Fibroblast of lung (primary cell): ENCODE data around the gene RBM33. TPM values are rescaled to one million over a fixed set of nuclear protein-coding genes. Genes with fewer than 3 reads are reported as not detected.
A peak's percentile ranks its signal among the peaks of the same experiment; 100 is the strongest.

Source experiments
- DNase-seq, 2 donors: peaks; one replicate each; pipeline versions ENCODE4 v3.0.0 to v3.0.0-alpha.2; 2010; ENCODE audit warnings: low read depth in 2 of 2
- H2AFZ ChIP-seq: 2 replicates; pipeline ENCODE4 v1.5.1; 2012; ENCODE audit warnings: low read length, control low read depth, inconsistent platforms
- H3K27ac ChIP-seq: 2 replicates; pipeline ENCODE4 v1.5.1; 2011; ENCODE audit warnings: low read length, control low read depth; ENCODE audit not compliant: insufficient read depth
- H3K27me3 ChIP-seq: 2 replicates; pipeline ENCODE4 v1.5.1; 2011; ENCODE audit warnings: mild to moderate bottlenecking, low read length; ENCODE audit not compliant: control insufficient read depth, insufficient read depth
- H3K36me3 ChIP-seq: 2 replicates; pipeline ENCODE4 v1.5.1; 2011; ENCODE audit warnings: low read length; ENCODE audit not compliant: control insufficient read depth, insufficient read depth
- H3K4me1 ChIP-seq: 2 replicates; pipeline ENCODE4 v1.5.1; 2011; ENCODE audit warnings: low read length; ENCODE audit not compliant: control insufficient read depth, insufficient read depth; ENCODE audit errors: extremely low read depth
- H3K4me2 ChIP-seq: 2 replicates; pipeline ENCODE4 v1.5.1; 2011; ENCODE audit warnings: low read length, control low read depth; ENCODE audit not compliant: insufficient read depth; ENCODE audit errors: extremely low read depth
- H3K4me3 ChIP-seq, 4 experiments: fragments of 200-600 bp in 1 of 4; sonication (generic) in 1 of 4; replicated peaks in 1 of 4; 2 replicates each; pipeline ENCODE4 v1.5.1; 2011 to 2016; ENCODE audit warnings: low read length in 4 of 4, low read depth in 3 of 4, mild to moderate bottlenecking in 3 of 4, control low read depth in 2 of 4, inconsistent platforms in 1 of 4, mixed read lengths in 1 of 4; ENCODE audit not compliant: insufficient read depth in 1 of 4; ENCODE audit errors: control extremely low read depth in 1 of 4
- H3K79me2 ChIP-seq: 2 replicates; pipeline ENCODE4 v1.5.1; 2012; ENCODE audit warnings: mild to moderate bottlenecking, low read length, inconsistent platforms; ENCODE audit not compliant: control insufficient read depth, insufficient read depth
- H3K9ac ChIP-seq: 2 replicates; pipeline ENCODE4 v1.5.1; 2011; ENCODE audit warnings: mild to moderate bottlenecking, low read length, control low read depth; ENCODE audit not compliant: insufficient read depth
- H3K9me3 ChIP-seq: 2 replicates; pipeline ENCODE4 v1.5.1; 2012; ENCODE audit warnings: low read depth, low read length; ENCODE audit not compliant: control insufficient read depth, insufficient read depth
- H4K20me1 ChIP-seq: 2 replicates; pipeline ENCODE4 v1.5.1; 2011; ENCODE audit warnings: low read length; ENCODE audit not compliant: control insufficient read depth, insufficient read depth; ENCODE audit errors: extremely low read depth
- EZH2 ChIP-seq: IDR thresholded peaks from 2 replicates; pipeline ENCODE4 v1.5.1; 2012; ENCODE audit warnings: low read length, control low read depth, mild to moderate bottlenecking; ENCODE audit errors: missing control alignments
- polyA plus RNA-seq, 2 donors: library from polyadenylated mRNA; depleted of rRNA in 1 of 2; stranded (reverse) in 1 of 2; unstranded in 1 of 2; fragments of >200 nt; gene quantifications; 2 replicates each; pipeline ENCODE4 v1.2.1, GENCODE V29; 2011 to 2012; ENCODE audit warnings: missing spikeins in 1 of 2
- total RNA-seq: library from RNA; depleted of rRNA; stranded (reverse); fragments of >200 nt; gene quantifications from 2 replicates; pipeline ENCODE4 v1.2.1, GENCODE V29; 2014
- TF ChIP-seq, protein P1 (sequence below), 2 donors: IDR thresholded peaks in 1 of 2; conservative IDR thresholded peaks in 1 of 2; 1 replicate in 1 of 2; 2 replicates in 1 of 2; pipeline ENCODE4 v1.5.1; 2011 to 2012; ENCODE audit warnings: low read length in 2 of 2, control low read depth in 1 of 2, inconsistent platforms in 1 of 2, low read depth in 1 of 2, mild to moderate bottlenecking in 1 of 2

Gene RBM33
- total and polyA plus RNA-seq, 2 donors (not counting 1 experiment from before 2014, with no cell fraction given) = 6.9 to 33.2 TPM

DNA sequence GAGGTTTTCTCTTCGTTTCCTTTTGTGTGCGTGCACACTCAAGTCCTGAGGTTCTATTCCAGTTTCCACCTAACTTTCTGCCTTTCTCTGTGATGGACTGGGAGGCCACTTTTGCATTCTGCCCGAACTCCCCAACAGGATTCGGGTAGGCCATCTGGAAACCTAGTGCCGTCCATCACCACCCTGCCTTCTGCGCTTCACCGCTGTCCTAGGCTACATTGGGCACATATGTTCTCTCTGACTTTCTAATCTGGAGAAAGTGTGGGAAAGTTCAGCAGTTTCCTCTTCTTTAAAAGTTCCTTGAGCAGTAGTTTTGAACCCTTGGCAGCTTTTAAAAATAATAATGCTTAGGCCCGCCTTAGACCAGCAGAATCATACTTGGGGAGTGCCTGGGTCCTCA lies 121.0 kb downstream of the RBM33 start:
- Histone ChIP-seq H3K27ac (no peak overlapping the region), H3K27me3 (no peaks in the 10 kb centered on the region), H3K9me3 (no peaks in the 10 kb centered on the region), H2AFZ (no peak overlapping the region), H3K4me2 (no peak overlapping the region), H3K9ac (no peak overlapping the region), H3K36me3 (peaks cover 13% of the 10 kb centered on the region), H3K4me1 (no peaks in the 10 kb centered on the region), H4K20me1 (no peaks in the 10 kb centered on the region), H3K79me2 (peaks cover 13% of the 10 kb centered on the region), H3K4me3 (no peak overlapping the region)
- no peak for TF ChIP-seq EZH2
- TF ChIP-seq, protein P1, sequence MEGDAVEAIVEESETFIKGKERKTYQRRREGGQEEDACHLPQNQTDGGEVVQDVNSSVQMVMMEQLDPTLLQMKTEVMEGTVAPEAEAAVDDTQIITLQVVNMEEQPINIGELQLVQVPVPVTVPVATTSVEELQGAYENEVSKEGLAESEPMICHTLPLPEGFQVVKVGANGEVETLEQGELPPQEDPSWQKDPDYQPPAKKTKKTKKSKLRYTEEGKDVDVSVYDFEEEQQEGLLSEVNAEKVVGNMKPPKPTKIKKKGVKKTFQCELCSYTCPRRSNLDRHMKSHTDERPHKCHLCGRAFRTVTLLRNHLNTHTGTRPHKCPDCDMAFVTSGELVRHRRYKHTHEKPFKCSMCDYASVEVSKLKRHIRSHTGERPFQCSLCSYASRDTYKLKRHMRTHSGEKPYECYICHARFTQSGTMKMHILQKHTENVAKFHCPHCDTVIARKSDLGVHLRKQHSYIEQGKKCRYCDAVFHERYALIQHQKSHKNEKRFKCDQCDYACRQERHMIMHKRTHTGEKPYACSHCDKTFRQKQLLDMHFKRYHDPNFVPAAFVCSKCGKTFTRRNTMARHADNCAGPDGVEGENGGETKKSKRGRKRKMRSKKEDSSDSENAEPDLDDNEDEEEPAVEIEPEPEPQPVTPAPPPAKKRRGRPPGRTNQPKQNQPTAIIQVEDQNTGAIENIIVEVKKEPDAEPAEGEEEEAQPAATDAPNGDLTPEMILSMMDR (conservative IDR thresholded peaks at IDR 0.05 in 1 of 2, IDR thresholded peaks at IDR 0.05 in 1 of 2; ENCODE audit: low read depth in 1 of 2, low read length in 2 of 2) = no peak
- DNase-seq = no peak

DNA sequence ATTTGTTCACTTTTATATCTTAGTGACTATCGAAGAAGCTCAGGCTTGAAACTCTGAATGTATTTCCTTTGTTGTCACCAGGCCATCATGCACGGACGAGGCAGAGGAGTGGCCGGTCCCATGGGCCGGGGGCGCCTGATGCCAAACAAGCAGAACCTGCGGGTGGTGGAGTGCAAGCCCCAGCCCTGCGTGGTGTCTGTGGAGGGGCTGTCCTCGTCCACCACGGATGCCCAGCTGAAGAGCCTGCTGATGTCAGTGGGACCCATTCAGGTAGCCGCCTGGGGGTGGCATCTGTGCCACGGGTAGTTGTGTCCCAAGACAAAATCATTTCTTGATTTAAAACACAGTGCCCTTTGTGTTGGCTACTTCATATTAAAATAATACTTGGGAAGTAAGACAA lies 121.9 kb downstream of the RBM33 start:
- Histone ChIP-seq H3K27ac (no peak overlapping the region), H4K20me1 (no peaks in the 10 kb centered on the region), H3K27me3 (no peaks in the 10 kb centered on the region), H3K79me2 (peaks cover 11% of the 10 kb centered on the region), H3K9ac (no peak overlapping the region), H3K4me1 (no peaks in the 10 kb centered on the region), H3K9me3 (no peaks in the 10 kb centered on the region), H3K36me3 (peaks cover 16% of the 10 kb centered on the region), H3K4me2 (no peak overlapping the region), H3K4me3 (no peak overlapping the region), H2AFZ (no peak overlapping the region)
- no peak for DNase-seq
- TF ChIP-seq, protein P1 (conservative IDR thresholded peaks at IDR 0.05 in 1 of 2, IDR thresholded peaks at IDR 0.05 in 1 of 2; ENCODE audit: low read depth in 1 of 2, low read length in 2 of 2) = no peak
- no peak for TF ChIP-seq EZH2

- Histone ChIP-seq H3K9ac (no peak overlapping the region), H3K4me2 (no peak overlapping the region), H3K4me3 (no peak overlapping the region), H3K4me1 (no peaks in the 10 kb centered on the region), H4K20me1 (no peaks in the 10 kb centered on the region), H2AFZ (no peak overlapping the region), H3K79me2 (peaks cover 7% of the 10 kb centered on the region), H3K9me3 (no peaks in the 10 kb centered on the region), H3K27me3 (no peaks in the 10 kb centered on the region), H3K27ac (no peak overlapping the region), H3K36me3 (peaks cover 16% of the 10 kb centered on the region)
- DNase-seq = no peak
- TF ChIP-seq, protein P1 (conservative IDR thresholded peaks at IDR 0.05 in 1 of 2, IDR thresholded peaks at IDR 0.05 in 1 of 2; ENCODE audit: low read depth in 1 of 2, low read length in 2 of 2) = peak in 1 of 2 donors; percentile 17
- TF ChIP-seq EZH2 = no peak
These were observed 122.8 kb downstream of the RBM33 start for GRCh38 chr7:155766966-155767916.
